ENCODE results near the gene VDAC1. TPM values are rescaled to one million over a fixed set of nuclear protein-coding genes. Genes with fewer than 3 reads are reported as not detected.
"Not testable (repeated sequence)": the region's sequence is repeated elsewhere in the genome, so short reads cannot be mapped to it uniquely, and the experiment has no call there.

Gene VDAC1
- total RNA-seq, 1 experiment from 2014 or later, result 368 TPM

DNA sequence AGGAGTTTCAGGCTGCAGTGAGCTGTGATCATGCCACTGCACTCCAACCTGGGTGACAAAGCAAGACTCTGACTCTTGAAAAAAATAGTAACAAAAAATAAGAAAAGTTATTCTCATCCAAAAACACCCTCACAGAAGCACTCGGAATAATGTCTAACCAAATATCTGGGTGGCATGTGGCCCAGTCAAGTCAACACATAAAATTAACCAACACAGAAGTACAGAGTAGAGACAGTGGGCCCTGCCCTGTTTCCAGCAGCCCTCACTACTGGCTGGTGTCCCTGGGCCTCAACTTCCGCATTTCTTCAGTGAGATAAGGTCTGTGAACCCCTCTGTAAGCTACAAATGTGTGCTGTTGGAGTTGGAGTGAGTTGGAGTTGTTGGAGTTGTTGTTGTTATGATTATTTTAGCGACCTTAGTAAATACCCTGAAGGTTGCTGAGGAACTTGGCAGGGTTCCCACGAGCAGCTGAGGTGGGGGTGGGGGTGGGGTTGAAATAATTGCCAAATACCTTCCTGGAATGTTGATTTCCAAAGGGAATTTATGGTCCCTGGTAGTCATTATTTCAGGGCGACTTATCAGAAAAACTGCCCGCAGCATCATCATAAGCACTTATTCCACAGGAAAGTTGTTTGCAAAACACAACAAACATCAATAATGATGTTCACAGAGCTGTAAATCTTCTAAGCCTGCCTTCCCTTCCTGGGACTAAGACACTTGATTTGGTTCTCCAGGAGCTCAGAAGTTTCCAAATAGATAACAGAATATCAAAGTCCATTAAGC is 66.5 kb downstream of the VDAC1 start:
- DNase-seq, result no peak
- H3K4me3 ChIP-seq (ENCODE audit: insufficient read depth, low read depth, low read length), result no peak overlapping the region
- no peaks in the 10 kb centered on the region for H3K27me3 ChIP-seq (ENCODE audit: control insufficient read depth, insufficient read depth, low read length)

DNA sequence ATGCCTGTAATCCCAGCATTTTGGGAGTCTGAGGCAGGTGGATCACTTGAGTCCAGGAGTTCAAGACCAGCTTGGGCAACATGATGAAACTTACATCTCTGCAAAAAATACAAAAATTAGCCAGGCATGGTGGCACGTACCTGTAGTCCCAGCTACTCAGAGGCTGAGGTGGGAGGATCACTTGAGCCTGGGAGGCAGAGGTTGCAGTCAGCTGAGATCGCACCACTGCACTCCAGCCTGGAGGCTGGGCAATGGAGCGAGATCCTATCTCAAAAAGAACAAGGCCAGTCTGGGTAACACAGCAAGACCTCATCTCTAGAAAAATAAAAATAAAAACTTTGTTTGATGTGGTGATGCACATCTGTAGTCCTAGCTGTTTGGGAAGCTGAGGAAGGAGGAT is 67.1 kb downstream of the VDAC1 start:
- H3K27me3 ChIP-seq (ENCODE audit: control insufficient read depth, insufficient read depth, low read length); H3K36me3 ChIP-seq (replicated peaks; ENCODE audit: control insufficient read depth, insufficient read depth, low read length); H3K4me3 ChIP-seq (ENCODE audit: insufficient read depth, low read depth, low read length); DNase-seq: not testable (repeated sequence)

More for the DNA sequence above, 66.5 kb downstream of the VDAC1 start:
- no peaks in the 10 kb centered on the region for H3K36me3 ChIP-seq (replicated peaks; ENCODE audit: control insufficient read depth, insufficient read depth, low read length)

DNA sequence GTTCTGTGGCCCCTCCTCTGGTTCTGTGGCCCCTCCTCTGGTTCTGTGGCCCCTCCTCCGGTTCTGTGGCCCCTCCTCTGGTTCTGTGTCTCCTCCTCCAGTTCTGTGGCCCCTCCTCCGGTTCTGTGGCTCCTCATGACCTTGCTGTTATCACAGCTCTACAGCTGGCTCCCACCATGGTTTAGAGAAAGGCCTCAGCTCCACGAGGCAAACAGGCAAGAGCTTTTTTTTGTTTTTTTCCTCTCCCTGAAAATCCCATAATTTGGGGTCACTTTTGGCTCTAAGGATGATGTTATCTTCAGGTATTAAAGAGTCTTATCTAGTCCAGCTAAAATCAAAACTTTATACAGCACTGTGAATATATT is 68.1 kb downstream of the VDAC1 start:
- Histone ChIP-seq H3K36me3 (replicated peaks; ENCODE audit: control insufficient read depth, insufficient read depth, low read length) (no peaks in the 10 kb centered on the region), H3K4me3 (ENCODE audit: insufficient read depth, low read depth, low read length) (no peak overlapping the region), H3K27me3 (ENCODE audit: control insufficient read depth, insufficient read depth, low read length) (no peaks in the 10 kb centered on the region)
- no peak for DNase-seq

DNA sequence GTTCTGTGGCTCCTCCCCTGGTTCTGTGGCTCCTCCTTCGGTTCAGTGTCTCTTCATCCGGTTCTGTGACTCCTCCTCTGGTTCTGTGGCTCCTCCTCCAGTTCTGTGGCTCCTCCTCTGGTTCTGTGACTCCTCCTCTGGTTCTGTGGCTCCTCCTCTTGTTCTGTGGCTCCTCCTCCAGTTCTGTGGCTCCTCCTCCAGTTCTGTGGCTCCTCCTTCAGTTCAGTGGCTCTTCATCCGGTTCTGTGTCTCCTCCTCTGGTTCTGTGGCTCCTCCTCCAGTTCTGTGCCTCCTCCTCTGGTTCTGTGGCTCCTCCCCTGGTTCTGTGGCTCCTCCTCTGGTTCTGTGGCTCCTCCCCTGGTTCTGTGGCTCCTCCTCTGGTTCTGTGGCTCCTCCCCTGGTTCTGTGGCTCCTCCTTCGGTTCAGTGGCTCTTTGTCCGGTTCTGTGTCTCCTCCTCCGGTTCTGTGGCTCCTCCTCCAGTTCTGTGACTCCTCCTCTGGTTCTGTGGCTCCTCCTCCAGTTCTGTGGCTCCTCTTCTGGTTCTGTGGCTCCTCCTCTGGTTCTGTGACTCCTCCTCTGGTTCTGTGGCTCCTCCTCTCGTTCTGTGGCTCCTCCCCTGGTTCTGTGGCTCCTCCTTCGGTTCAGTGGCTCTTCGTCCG is 68.7 kb downstream of the VDAC1 start:
- not testable (repeated sequence) for H3K36me3 ChIP-seq (replicated peaks; ENCODE audit: control insufficient read depth, insufficient read depth, low read length)

DNA sequence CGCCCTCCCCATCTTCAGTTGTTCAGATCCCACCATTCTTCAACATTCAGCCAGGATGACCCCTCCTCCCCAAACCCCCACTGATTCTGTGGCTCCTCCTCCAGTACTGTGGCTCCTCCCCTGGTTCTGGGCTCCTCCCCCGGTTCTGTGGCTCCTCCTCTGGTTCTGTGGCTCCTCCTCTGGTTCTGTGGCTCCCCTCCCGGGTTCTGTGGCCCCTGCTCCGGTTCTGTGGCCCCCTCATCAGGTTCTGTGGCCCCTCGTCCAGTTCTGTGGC is 69.2 kb downstream of the VDAC1 start:
- Histone ChIP-seq H3K27me3 (ENCODE audit: control insufficient read depth, insufficient read depth, low read length) (no peaks in the 10 kb centered on the region), H3K36me3 (replicated peaks; ENCODE audit: control insufficient read depth, insufficient read depth, low read length) (no peaks in the 10 kb centered on the region), H3K4me3 (ENCODE audit: insufficient read depth, low read depth, low read length) (no peak overlapping the region)
- no peak for DNase-seq

More for the DNA sequence above, 68.7 kb downstream of the VDAC1 start:
- not testable (repeated sequence) for DNase-seq; H3K4me3 ChIP-seq (ENCODE audit: insufficient read depth, low read depth, low read length); H3K27me3 ChIP-seq (ENCODE audit: control insufficient read depth, insufficient read depth, low read length)

- Histone ChIP-seq H3K27me3 (ENCODE audit: control insufficient read depth, insufficient read depth, low read length) (no peaks in the 10 kb centered on the region), H3K4me3 (ENCODE audit: insufficient read depth, low read depth, low read length) (no peak overlapping the region), H3K36me3 (replicated peaks; ENCODE audit: control insufficient read depth, insufficient read depth, low read length) (no peaks in the 10 kb centered on the region)
- no peak for DNase-seq
These were observed 69.7 kb downstream of the VDAC1 start for GRCh38 chr5:133934822-133935666.

- H3K27me3 ChIP-seq (ENCODE audit: control insufficient read depth, insufficient read depth, low read length), result no peaks in the 10 kb centered on the region
- H3K4me3 ChIP-seq (ENCODE audit: insufficient read depth, low read depth, low read length), result no peak overlapping the region
- H3K36me3 ChIP-seq (replicated peaks; ENCODE audit: control insufficient read depth, insufficient read depth, low read length), result no peaks in the 10 kb centered on the region
- no peak for DNase-seq
These were observed 70.5 kb downstream of the VDAC1 start for GRCh38 chr5:133934311-133934710.

DNA sequence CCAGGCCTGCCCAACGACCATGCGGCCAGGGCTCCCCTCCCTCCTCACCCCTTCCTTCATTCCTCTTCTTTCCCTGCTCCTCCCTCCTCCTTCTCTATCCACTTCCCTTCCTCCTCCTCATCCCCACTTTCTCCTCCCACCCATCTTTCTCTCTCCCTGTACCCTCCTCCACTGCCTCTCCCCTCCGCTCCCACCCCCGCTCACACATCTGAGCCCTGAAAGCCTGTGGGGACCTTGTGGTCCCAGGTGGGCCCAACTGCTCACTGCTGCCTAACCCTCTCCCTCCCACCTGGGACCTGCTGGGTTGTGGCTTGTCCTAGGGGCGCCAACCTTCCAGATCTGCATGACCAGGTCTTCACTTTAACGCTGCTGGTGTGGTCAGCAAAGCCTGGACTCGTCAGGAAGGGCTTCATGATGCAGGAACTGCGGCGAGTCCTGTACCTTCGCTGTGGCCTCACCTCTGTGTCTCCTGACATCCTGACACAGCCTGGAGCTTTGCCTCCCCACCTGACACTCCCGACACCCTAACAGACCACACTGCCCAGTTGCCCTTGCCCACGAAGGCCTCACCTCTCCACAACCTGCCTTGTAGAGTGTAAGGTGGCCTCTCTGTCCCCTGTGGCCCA is 71.0 kb downstream of the VDAC1 start:
- DNase-seq, result no peak
- H3K36me3 ChIP-seq (replicated peaks; ENCODE audit: control insufficient read depth, insufficient read depth, low read length), result no peaks in the 10 kb centered on the region
- no peaks in the 10 kb centered on the region for H3K27me3 ChIP-seq (ENCODE audit: control insufficient read depth, insufficient read depth, low read length)
- H3K4me3 ChIP-seq (ENCODE audit: insufficient read depth, low read depth, low read length), result no peak overlapping the region

DNA sequence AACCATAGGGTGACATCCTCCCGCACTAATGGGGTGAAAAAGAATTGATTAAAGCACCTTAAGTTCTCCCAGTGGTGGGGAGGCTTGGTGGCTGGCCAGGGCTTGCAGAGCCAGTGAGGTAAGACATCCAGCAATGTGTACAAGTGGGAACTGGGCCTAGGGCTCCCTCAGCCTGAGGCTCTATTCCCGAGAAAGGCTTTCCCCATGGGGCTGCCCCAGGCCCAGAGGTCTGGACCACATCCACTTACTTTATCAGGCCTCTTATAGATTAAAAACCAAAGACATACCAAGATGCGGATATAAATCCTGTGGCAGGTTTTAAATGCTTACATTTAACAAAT is 71.6 kb downstream of the VDAC1 start:
- no peaks in the 10 kb centered on the region for H3K27me3 ChIP-seq (ENCODE audit: control insufficient read depth, insufficient read depth, low read length)
- no peaks in the 10 kb centered on the region for H3K36me3 ChIP-seq (replicated peaks; ENCODE audit: control insufficient read depth, insufficient read depth, low read length)
- H3K4me3 ChIP-seq (ENCODE audit: insufficient read depth, low read depth, low read length), result no peak overlapping the region
- no peak for DNase-seq

- Histone ChIP-seq H3K27me3 (ENCODE audit: control insufficient read depth, insufficient read depth, low read length) (no peaks in the 10 kb centered on the region), H3K36me3 (replicated peaks; ENCODE audit: control insufficient read depth, insufficient read depth, low read length) (no peaks in the 10 kb centered on the region), H3K4me3 (ENCODE audit: insufficient read depth, low read depth, low read length) (no peak overlapping the region)
- DNase-seq, result peak; percentile 6
These were observed 72.2 kb downstream of the VDAC1 start for GRCh38 chr5:133932441-133933168.

- no peaks in the 10 kb centered on the region for H3K27me3 ChIP-seq (ENCODE audit: control insufficient read depth, insufficient read depth, low read length)
- H3K36me3 ChIP-seq (replicated peaks; ENCODE audit: control insufficient read depth, insufficient read depth, low read length), result no peaks in the 10 kb centered on the region
- peak; percentile 10 for DNase-seq
- H3K4me3 ChIP-seq (ENCODE audit: insufficient read depth, low read depth, low read length), result no peak overlapping the region
These were observed 73.2 kb downstream of the VDAC1 start for GRCh38 chr5:133931546-133931945.

DNA sequence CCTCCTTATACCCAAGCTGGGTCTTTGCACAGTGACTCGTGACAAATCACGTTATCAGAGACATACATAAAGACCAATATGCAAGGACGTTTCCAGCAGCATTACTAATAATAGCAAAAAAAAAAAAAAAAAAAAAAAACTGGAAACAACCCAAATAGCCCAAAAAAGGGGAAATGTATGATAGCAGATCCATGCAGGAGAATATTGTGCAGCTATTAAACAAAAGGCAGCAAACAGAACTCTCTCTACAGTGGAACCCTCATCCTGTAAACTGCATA is 74.0 kb downstream of the VDAC1 start:
- Histone ChIP-seq H3K27me3 (ENCODE audit: control insufficient read depth, insufficient read depth, low read length) (no peaks in the 10 kb centered on the region), H3K36me3 (replicated peaks; ENCODE audit: control insufficient read depth, insufficient read depth, low read length) (no peaks in the 10 kb centered on the region), H3K4me3 (ENCODE audit: insufficient read depth, low read depth, low read length) (no peak overlapping the region)
- no peak for DNase-seq

GRCh38 chr5:133930061-133930812 is 74.5 kb downstream of the VDAC1 start:
- no peaks in the 10 kb centered on the region for H3K27me3 ChIP-seq (ENCODE audit: control insufficient read depth, insufficient read depth, low read length)

More at GRCh38 chr5:133930061-133930812, 74.5 kb downstream of the VDAC1 start:
- peak; percentile 3 for DNase-seq
- H3K4me3 ChIP-seq (ENCODE audit: insufficient read depth, low read depth, low read length), result no peak overlapping the region
- H3K36me3 ChIP-seq (replicated peaks; ENCODE audit: control insufficient read depth, insufficient read depth, low read length), result no peaks in the 10 kb centered on the region
